Thyroid gland (tissue), 4 donors: Measurements from ENCODE around the gene NAV2. TPM values are rescaled to one million over a fixed set of nuclear protein-coding genes. Genes with fewer than 3 reads are reported as not detected.

Source experiments
- DNase-seq, 2 donors: peaks; one replicate each; pipeline ENCODE4 v3.0.0-alpha.2; 2019
- H3K27ac ChIP-seq, 3 donors: fragments of 200-600 bp; sonication (generic); 1 replicate in 2 of 3; 2 replicates in 1 of 3; pipeline ENCODE4 v1.5.1; 2016 to 2019; ENCODE audit warnings: mild to moderate bottlenecking in 1 of 3, moderate library complexity in 1 of 3
- H3K27me3 ChIP-seq: fragments of 200-600 bp; sonication (generic); one replicate; pipeline ENCODE4 v1.5.1; 2019
- H3K36me3 ChIP-seq, 2 donors: fragments of 200-600 bp; sonication (generic); one replicate each; pipeline ENCODE4 v1.5.1; 2016 to 2019
- H3K4me1 ChIP-seq, 2 donors: fragments of 200-600 bp; sonication (generic); one replicate each; pipeline ENCODE4 v1.5.1; 2017 to 2019
- H3K4me3 ChIP-seq, 3 donors: fragments of 200-600 bp; sonication (generic); replicated peaks in 1 of 3; 1 replicate in 2 of 3; 2 replicates in 1 of 3; pipeline ENCODE4 v1.5.1; 2016; ENCODE audit warnings: mild to moderate bottlenecking in 1 of 3
- H3K9me3 ChIP-seq: fragments of 200-600 bp; sonication (generic); one replicate; pipeline ENCODE4 v1.5.1; 2017
- CTCF ChIP-seq, 6 experiments: fragments of 200-600 bp in 3 of 6; fragments of 450-650 bp in 3 of 6; sonication (generic) in 3 of 6; IDR thresholded peaks; one replicate each; pipeline ENCODE4 v1.5.1; 2016 to 2019; ENCODE audit warnings: antibody characterized with exemption in 6 of 6, mild to moderate bottlenecking in 2 of 6, inconsistent platforms in 1 of 6, moderate library complexity in 1 of 6
- POLR2A ChIP-seq, 2 donors: fragments of 450-650 bp; IDR thresholded peaks; one replicate each; pipeline ENCODE4 v1.6.1; 2017; ENCODE audit warnings: antibody characterized with exemption in 2 of 2, mild to moderate bottlenecking in 2 of 2, moderate library complexity in 1 of 2
- WGBS, 2 donors: methylation state at CpG; one replicate each; pipeline ENCODE4 v1.1.5; 2017; 5-methylcytosine and 5-hydroxymethylcytosine counted together
- intact Hi-C: fragments of 100-400 bp; cut with DNase I; formaldehyde crosslinking; loops from one replicate; pipeline ENCODE4 v1.15.1; 2023
- total RNA-seq, 4 donors: library from RNA; depleted of rRNA; stranded (reverse); fragments of >200 nt; gene quantifications; one replicate each; pipeline ENCODE4 v1.2.3, GENCODE V29; 2016

The NAV2 gene
- total RNA-seq, 4 donors from 2014 or later = 34.8 to 88.6 (median 54.5) TPM

GRCh38 chr11:19886498-19886897 is 173.9 kb downstream of the NAV2 start:
- 76 to 86% methylated on average over 3 of the region's 3 CpGs for WGBS, 2 donors
- H3K4me3 ChIP-seq = no peak overlapping the region
- no peak overlapping the region for H3K27ac ChIP-seq
- H3K9me3 ChIP-seq = no peaks in the 10 kb centered on the region
- TF ChIP-seq CTCF (IDR thresholded peaks at IDR 0.05) (no peak), POLR2A (IDR thresholded peaks at IDR 0.05) (no peak)
- no peaks in the 10 kb centered on the region for H3K27me3 ChIP-seq
- DNase-seq = no peak
- H3K36me3 ChIP-seq = peaks cover 0 to 4% of the 10 kb centered on the region in 2 donors
- intact Hi-C loops = loop anchor here (10.0 kb wide), 1 partner anchor 112 kb away; no protein-coding TSS in a partner anchor
- H3K4me1 ChIP-seq = peaks cover 5 to 13% of the 10 kb centered on the region in 2 donors

GRCh38 chr11:19887842-19888241 is 175.2 kb downstream of the NAV2 start:
- Histone ChIP-seq H3K4me1 (peaks cover 5 to 13% of the 10 kb centered on the region in 2 donors), H3K27ac (no peak overlapping the region), H3K4me3 (no peak overlapping the region), H3K9me3 (no peaks in the 10 kb centered on the region), H3K27me3 (no peaks in the 10 kb centered on the region), H3K36me3 (peaks cover 0 to 4% of the 10 kb centered on the region in 2 donors)
- no peak for DNase-seq
- TF ChIP-seq CTCF (IDR thresholded peaks at IDR 0.05) = no peak
- TF ChIP-seq POLR2A (IDR thresholded peaks at IDR 0.05) = no peak
- intact Hi-C loops = loop anchor here (10.0 kb wide), 1 partner anchor 113 kb away; no protein-coding TSS in a partner anchor
- WGBS, 2 donors = 95 to 96% methylated on average over 10 of the region's 10 CpGs

- TF ChIP-seq POLR2A (IDR thresholded peaks at IDR 0.05) (no peak), CTCF (IDR thresholded peaks at IDR 0.05) (no peak)
- 86 to 93% methylated on average over 5 of the region's 5 CpGs for WGBS, 2 donors
Measured at GRCh38 chr11:19889531-19889930, 176.9 kb downstream of the NAV2 start.

GRCh38 chr11:19890308-19890707 is 177.7 kb downstream of the NAV2 start:
- WGBS, 2 donors = 42 to 65% methylated on average over 1 of the region's 1 CpG
- no peak for TF ChIP-seq CTCF (IDR thresholded peaks at IDR 0.05)
- no peak for TF ChIP-seq POLR2A (IDR thresholded peaks at IDR 0.05)
- Histone ChIP-seq H3K27ac (peak overlapping the region in 2 of 3 donors; percentile 13 to 43), H3K9me3 (no peaks in the 10 kb centered on the region), H3K27me3 (no peaks in the 10 kb centered on the region), H3K4me3 (no peak overlapping the region), H3K4me1 (peaks cover 5 to 13% of the 10 kb centered on the region in 2 donors), H3K36me3 (no peaks in the 10 kb centered on the region)
- intact Hi-C loops = no loop called here
- no peak for DNase-seq

More at GRCh38 chr11:19889531-19889930, 176.9 kb downstream of the NAV2 start:
- no peak for DNase-seq
- peaks cover 0 to 4% of the 10 kb centered on the region in 2 donors for H3K36me3 ChIP-seq
- H3K4me1 ChIP-seq = peaks cover 5 to 13% of the 10 kb centered on the region in 2 donors
- H3K27ac ChIP-seq = peak overlapping the region in 1 of 3 donors; percentile 43
- H3K9me3 ChIP-seq = no peaks in the 10 kb centered on the region
- H3K27me3 ChIP-seq = no peaks in the 10 kb centered on the region
- no peak overlapping the region for H3K4me3 ChIP-seq
- intact Hi-C loops = loop anchor here (10.0 kb wide), 1 partner anchor 115 kb away; no protein-coding TSS in a partner anchor

- peak overlapping the region in 1 of 3 donors; percentile 43 for H3K27ac ChIP-seq
- H3K36me3 ChIP-seq = peaks cover 0 to 2% of the 10 kb centered on the region in 2 donors
- peaks cover 5 to 13% of the 10 kb centered on the region in 2 donors for H3K4me1 ChIP-seq
- no peaks in the 10 kb centered on the region for H3K27me3 ChIP-seq
- no peak for TF ChIP-seq CTCF (IDR thresholded peaks at IDR 0.05)
- TF ChIP-seq POLR2A (IDR thresholded peaks at IDR 0.05) = no peak
- no peak overlapping the region for H3K4me3 ChIP-seq
- H3K9me3 ChIP-seq = no peaks in the 10 kb centered on the region
- DNase-seq = no peak
- intact Hi-C loops = no loop called here
Measured at GRCh38 chr11:19891022-19891421, 178.4 kb downstream of the NAV2 start.
